ENCODE data around the gene IFNA21.
"Not testable (repeated sequence)": the region's sequence is repeated elsewhere in the genome, so short reads cannot be mapped to it uniquely, and the experiment has no call there.

DNA sequence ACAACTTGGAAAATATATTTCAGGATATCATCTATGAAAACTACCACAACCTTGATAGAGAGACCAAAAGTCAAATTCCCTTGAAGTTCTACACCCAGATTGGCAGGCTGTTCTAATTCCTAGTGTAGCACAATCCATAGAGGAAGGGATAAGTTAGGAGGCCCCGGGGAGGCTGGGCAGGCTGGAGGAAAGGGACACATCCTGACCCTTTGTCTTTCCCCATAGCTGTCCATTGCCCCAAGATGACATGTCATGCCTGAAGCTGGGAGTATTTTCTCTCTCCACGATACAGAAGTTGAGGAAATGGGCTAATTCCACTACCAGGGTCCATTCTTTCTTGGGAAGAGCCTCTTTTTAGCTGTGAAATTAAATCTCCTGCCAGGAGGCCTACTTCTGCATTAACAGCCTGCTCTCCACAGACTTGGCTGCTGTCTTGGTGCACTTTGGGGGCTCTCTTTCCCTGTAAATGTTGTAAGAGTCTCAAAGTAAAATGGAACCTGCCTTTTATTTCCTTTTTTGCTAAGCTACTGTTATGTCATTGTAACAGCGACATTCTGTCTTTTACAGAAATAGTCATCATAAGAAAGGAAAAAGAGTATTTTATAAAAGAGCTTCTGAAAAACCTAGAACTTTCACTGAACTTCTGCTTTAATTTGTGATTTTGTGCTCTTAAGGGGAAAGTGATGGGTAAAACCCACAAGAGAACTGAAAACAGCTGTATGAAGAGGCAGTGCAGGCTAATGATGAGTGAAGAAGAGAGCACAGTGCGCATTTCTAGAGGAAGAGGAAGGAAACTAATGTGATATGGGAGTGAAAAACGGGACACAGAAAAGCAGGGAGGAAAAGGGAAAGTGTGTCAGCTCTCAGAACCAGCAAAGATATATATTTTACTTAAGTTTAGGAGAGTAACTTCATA is 47.2 kb upstream of the IFNA21 start:
- not testable (repeated sequence) for TF ChIP-seq RFX5 (IDR thresholded peaks at IDR 0.05; ENCODE audit: low read depth, low read length); POLR2A (IDR thresholded peaks at IDR 0.05; ENCODE audit: low read depth, low read length); MAFK (IDR thresholded peaks at IDR 0.05; ENCODE audit: low read depth, low read length); MXI1 (IDR thresholded peaks at IDR 0.05; ENCODE audit: borderline replicate concordance, low read depth, low read length)
- TF ChIP-seq, protein P1, sequence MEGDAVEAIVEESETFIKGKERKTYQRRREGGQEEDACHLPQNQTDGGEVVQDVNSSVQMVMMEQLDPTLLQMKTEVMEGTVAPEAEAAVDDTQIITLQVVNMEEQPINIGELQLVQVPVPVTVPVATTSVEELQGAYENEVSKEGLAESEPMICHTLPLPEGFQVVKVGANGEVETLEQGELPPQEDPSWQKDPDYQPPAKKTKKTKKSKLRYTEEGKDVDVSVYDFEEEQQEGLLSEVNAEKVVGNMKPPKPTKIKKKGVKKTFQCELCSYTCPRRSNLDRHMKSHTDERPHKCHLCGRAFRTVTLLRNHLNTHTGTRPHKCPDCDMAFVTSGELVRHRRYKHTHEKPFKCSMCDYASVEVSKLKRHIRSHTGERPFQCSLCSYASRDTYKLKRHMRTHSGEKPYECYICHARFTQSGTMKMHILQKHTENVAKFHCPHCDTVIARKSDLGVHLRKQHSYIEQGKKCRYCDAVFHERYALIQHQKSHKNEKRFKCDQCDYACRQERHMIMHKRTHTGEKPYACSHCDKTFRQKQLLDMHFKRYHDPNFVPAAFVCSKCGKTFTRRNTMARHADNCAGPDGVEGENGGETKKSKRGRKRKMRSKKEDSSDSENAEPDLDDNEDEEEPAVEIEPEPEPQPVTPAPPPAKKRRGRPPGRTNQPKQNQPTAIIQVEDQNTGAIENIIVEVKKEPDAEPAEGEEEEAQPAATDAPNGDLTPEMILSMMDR (conservative IDR thresholded peaks at IDR 0.05; ENCODE audit: low read depth, low read length), result peak; percentile 44
- TF ChIP-seq, protein P2, sequence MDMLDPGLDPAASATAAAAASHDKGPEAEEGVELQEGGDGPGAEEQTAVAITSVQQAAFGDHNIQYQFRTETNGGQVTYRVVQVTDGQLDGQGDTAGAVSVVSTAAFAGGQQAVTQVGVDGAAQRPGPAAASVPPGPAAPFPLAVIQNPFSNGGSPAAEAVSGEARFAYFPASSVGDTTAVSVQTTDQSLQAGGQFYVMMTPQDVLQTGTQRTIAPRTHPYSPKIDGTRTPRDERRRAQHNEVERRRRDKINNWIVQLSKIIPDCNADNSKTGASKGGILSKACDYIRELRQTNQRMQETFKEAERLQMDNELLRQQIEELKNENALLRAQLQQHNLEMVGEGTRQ (IDR thresholded peaks at IDR 0.05; ENCODE audit: low read depth, low read length), result not testable (repeated sequence)
